Natural killer cell (primary cell): Measurements from ENCODE around the gene BEAN1. TPM values are rescaled to one million over a fixed set of nuclear protein-coding genes. Genes with fewer than 3 reads are reported as not detected.

Source experiments
- ATAC-seq, 3 donors: fragments of 150-1000 bp in 2 of 3; fragments of 200-7000 bp in 1 of 3; cut with Tn5 transposase; 1 replicate in 1 of 3; 2 replicates in 2 of 3; pipeline ENCODE4 v1.10.0; 2021; ENCODE audit warnings: mild to moderate bottlenecking in 2 of 3, moderate library complexity in 2 of 3
- DNase-seq, 2 donors: peaks; one replicate each; pipeline versions ENCODE4 v3.0.0 to v3.0.0-alpha.2; 2013 to 2021; ENCODE audit warnings: mixed read lengths in 1 of 2
- H3K27ac ChIP-seq: one replicate; pipeline ENCODE4 v1.5.1; 2013; ENCODE audit warnings: mild to moderate bottlenecking, low read length
- H3K27me3 ChIP-seq: one replicate; pipeline ENCODE4 v1.6.1; 2013; ENCODE audit warnings: low read length; ENCODE audit not compliant: control insufficient read depth, insufficient read depth
- H3K36me3 ChIP-seq: one replicate; pipeline ENCODE4 v1.6.1; 2013; ENCODE audit warnings: low read length; ENCODE audit not compliant: control insufficient read depth, insufficient read depth
- H3K4me1 ChIP-seq: one replicate; pipeline ENCODE4 v1.6.1; 2013; ENCODE audit warnings: low read length; ENCODE audit not compliant: control insufficient read depth, insufficient read depth
- H3K4me3 ChIP-seq: one replicate; pipeline ENCODE4 v1.5.1; 2013; ENCODE audit warnings: low read length
- H3K9me3 ChIP-seq: one replicate; pipeline ENCODE4 v1.6.1; 2013; ENCODE audit warnings: low read length; ENCODE audit not compliant: control insufficient read depth, insufficient read depth
- H3K27ac Mint-ChIP-seq, 2 donors: one replicate each; pipeline ENCODE4 v1.8.0; 2022; ENCODE audit warnings: mild to moderate bottlenecking in 2 of 2, mixed read lengths in 2 of 2, moderate library complexity in 1 of 2
- H3K27me3 Mint-ChIP-seq, 2 donors: one replicate each; pipeline ENCODE4 v1.8.0; 2022; ENCODE audit warnings: low read depth in 2 of 2, mixed read lengths in 2 of 2
- H3K36me3 Mint-ChIP-seq: one replicate; pipeline ENCODE4 v1.8.0; 2022; ENCODE audit warnings: mixed read lengths
- H3K4me1 Mint-ChIP-seq, 2 donors: one replicate each; pipeline ENCODE4 v1.8.0; 2022; ENCODE audit warnings: mixed read lengths in 2 of 2
- H3K4me3 Mint-ChIP-seq: one replicate; pipeline ENCODE4 v1.8.0; 2022; ENCODE audit warnings: mild to moderate bottlenecking, moderate library complexity, mixed read lengths
- H3K9me3 Mint-ChIP-seq, 2 donors: one replicate each; pipeline ENCODE4 v1.8.0; 2022; ENCODE audit warnings: mixed read lengths in 2 of 2
- WGBS: methylation state at CpG from one replicate; pipeline ENCODE4 v1.1.7; 2013; ENCODE audit warnings: missing lambda C conversion rate; ENCODE audit not compliant: insufficient coverage; 5-methylcytosine and 5-hydroxymethylcytosine counted together
- intact Hi-C: fragments of 100-400 bp; cut with micrococcal nuclease; formaldehyde crosslinking; loops from one replicate; pipeline ENCODE4 v1.14.2; 2022
- total RNA-seq, 4 donors: library from RNA; stranded (reverse); fragments of 120-200 nt in 1 of 4; gene quantifications; one replicate each; pipeline versions ENCODE4 v1.2.3 to v1.2.4, GENCODE V29; 2013 to 2022
- TF ChIP-seq, protein P1 (sequence below): fragments of 200-600 bp; IDR thresholded peaks from one replicate; pipeline ENCODE4 v1.8.0; 2022; ENCODE audit warnings: antibody characterized with exemption

BEAN1 gene
- total RNA-seq, 3 donors from 2014 or later (not counting 1 experiment from before 2014, with no cell fraction given): not detected

DNA sequence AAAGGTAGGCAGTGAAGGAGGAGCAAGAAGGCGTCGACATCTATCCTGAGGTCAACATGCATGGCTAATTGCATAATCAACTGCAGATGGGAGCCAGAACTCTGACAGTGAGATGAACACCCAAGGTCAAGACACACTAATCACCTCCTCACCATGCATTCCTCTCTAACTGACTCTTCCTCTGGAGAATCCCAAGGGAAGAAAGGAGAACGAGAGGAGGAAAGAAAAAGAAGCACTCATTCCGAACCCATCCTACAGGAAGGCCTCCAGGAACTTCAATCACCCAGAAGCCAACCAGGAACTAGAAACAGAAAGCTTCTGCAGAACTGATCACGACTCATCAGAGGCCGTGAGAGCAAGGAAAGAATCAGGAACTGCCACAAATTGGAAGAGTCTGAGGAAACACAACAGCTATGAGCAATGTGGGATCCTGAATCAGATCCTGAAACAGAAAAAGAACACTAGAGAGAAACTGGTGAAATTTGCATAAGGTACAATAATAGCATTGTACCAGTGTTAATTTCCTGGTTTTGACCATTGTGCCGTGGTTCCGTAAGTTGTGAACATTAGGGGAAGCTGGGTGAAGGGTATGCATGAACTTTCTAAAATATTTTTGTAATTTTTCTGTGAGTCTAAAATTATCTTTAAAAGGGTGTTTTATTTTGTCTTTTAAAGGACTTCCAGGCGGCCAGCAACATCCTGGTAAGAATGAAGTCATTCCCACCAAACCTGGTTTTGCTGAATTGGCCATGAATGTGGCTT lies 10.0 kb upstream of the BEAN1 start:
- Mint-ChIP-seq H3K36me3 (no peaks in the 10 kb centered on the region), H3K9me3 (no peaks in the 10 kb centered on the region), H3K4me1 (peaks cover 0 to 5% of the 10 kb centered on the region in 2 donors), H3K4me3 (no peak overlapping the region), H3K27ac (no peak overlapping the region), H3K27me3 (peaks cover 17 to 19% of the 10 kb centered on the region in 2 donors)
- H3K4me1 ChIP-seq: no peaks in the 10 kb centered on the region
- WGBS: 95% methylated on average over 7 of the region's 9 CpGs
- ATAC-seq (no peak), DNase-seq (no peak)
- H3K27ac ChIP-seq: no peak overlapping the region
- H3K36me3 ChIP-seq: no peaks in the 10 kb centered on the region
- H3K27me3 ChIP-seq: no peaks in the 10 kb centered on the region
- intact Hi-C loops: no loop called here
- no peaks in the 10 kb centered on the region for H3K9me3 ChIP-seq
- TF ChIP-seq, protein P1, sequence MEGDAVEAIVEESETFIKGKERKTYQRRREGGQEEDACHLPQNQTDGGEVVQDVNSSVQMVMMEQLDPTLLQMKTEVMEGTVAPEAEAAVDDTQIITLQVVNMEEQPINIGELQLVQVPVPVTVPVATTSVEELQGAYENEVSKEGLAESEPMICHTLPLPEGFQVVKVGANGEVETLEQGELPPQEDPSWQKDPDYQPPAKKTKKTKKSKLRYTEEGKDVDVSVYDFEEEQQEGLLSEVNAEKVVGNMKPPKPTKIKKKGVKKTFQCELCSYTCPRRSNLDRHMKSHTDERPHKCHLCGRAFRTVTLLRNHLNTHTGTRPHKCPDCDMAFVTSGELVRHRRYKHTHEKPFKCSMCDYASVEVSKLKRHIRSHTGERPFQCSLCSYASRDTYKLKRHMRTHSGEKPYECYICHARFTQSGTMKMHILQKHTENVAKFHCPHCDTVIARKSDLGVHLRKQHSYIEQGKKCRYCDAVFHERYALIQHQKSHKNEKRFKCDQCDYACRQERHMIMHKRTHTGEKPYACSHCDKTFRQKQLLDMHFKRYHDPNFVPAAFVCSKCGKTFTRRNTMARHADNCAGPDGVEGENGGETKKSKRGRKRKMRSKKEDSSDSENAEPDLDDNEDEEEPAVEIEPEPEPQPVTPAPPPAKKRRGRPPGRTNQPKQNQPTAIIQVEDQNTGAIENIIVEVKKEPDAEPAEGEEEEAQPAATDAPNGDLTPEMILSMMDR: no peak
- H3K4me3 ChIP-seq: no peak overlapping the region

DNA sequence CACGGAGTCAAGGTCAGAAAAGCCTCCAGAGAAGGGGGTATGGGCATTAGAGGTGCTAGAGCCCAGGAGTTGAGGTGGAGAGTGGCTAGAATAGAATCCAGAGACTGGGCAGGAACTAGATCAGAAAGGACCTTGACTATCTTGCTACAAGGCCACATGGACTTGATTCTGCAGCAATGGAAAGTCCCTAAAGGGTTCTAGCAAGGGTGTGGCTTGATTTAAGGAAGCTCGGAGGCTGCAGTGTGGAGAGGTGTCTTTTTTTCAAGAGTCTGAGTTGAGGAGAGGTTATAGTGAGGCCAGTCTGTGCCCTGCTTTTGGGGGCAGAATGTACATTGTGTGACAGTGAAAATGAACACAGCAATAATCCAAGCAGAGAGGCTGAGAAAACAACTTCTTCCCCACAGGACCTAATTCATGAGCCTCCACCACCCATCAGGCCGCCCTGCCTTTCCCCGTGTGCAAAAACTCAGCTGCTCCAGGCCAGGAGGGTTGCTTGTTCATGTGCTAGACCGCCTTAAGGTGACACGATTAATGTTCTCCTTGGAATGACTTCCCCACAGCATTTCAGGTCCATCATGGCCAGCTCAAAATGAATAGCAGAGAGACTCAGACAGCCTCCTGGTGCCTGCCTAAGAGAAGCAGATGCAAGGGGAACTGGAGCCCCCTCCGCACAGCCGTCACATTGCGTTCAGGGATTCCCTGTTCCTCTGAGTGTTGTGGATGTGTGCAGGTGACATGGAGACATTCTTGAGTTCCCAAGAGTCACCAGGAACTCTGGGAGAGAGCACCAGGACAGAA lies 8.7 kb upstream of the BEAN1 start:
- Mint-ChIP-seq H3K4me3 (no peak overlapping the region), H3K9me3 (no peaks in the 10 kb centered on the region), H3K36me3 (no peaks in the 10 kb centered on the region), H3K27me3 (peaks cover 19 to 25% of the 10 kb centered on the region in 2 donors), H3K4me1 (peaks cover 0 to 5% of the 10 kb centered on the region in 2 donors), H3K27ac (no peak overlapping the region)
- no peak overlapping the region for H3K27ac ChIP-seq
- H3K4me3 ChIP-seq: no peak overlapping the region
- no peak for DNase-seq
- 89% methylated on average over 9 of the region's 9 CpGs for WGBS
- no peaks in the 10 kb centered on the region for H3K4me1 ChIP-seq
- no peaks in the 10 kb centered on the region for H3K27me3 ChIP-seq
- H3K36me3 ChIP-seq: no peaks in the 10 kb centered on the region
- intact Hi-C loops: no loop called here
- ATAC-seq: no peak
- H3K9me3 ChIP-seq: no peaks in the 10 kb centered on the region
- TF ChIP-seq, protein P1: no peak

DNA sequence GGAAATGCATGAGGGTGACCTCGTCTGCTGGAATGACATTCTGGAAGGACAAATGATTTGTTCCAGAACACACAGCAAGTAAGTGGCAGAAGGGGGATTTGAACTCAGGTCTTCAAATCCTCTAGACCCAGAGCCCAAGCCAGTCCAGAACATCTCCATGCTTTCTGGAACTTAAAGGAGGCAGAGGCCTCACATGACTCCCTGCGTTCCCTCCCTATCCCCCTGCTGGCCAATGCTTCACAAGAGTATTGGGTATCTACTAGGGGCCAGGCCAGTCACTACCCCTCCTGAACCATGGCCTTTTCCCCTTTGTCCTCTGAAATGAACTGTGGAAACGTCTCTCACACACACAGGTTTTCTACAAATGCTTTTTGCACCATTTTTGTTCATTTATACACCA lies 7.6 kb upstream of the BEAN1 start:
- no peak overlapping the region for H3K4me3 Mint-ChIP-seq
- no peaks in the 10 kb centered on the region for H3K36me3 Mint-ChIP-seq
- intact Hi-C loops: no loop called here
- H3K27ac ChIP-seq: no peak overlapping the region
- no peaks in the 10 kb centered on the region for H3K4me1 ChIP-seq
- no peaks in the 10 kb centered on the region for H3K36me3 ChIP-seq
- H3K9me3 Mint-ChIP-seq: no peaks in the 10 kb centered on the region
- DNase-seq: no peak
- ATAC-seq: no peak
- no peak overlapping the region for H3K4me3 ChIP-seq
- TF ChIP-seq, protein P1: no peak
- peaks cover 27 to 30% of the 10 kb centered on the region in 2 donors for H3K27me3 Mint-ChIP-seq
- no peaks in the 10 kb centered on the region for H3K9me3 ChIP-seq
- H3K27ac Mint-ChIP-seq: no peak overlapping the region
- peaks cover 0 to 5% of the 10 kb centered on the region in 2 donors for H3K4me1 Mint-ChIP-seq
- WGBS: 80% methylated on average over 3 of the region's 3 CpGs
- no peaks in the 10 kb centered on the region for H3K27me3 ChIP-seq
